ENCODE data around the gene TBXAS1.

TBXAS1 gene

DNA sequence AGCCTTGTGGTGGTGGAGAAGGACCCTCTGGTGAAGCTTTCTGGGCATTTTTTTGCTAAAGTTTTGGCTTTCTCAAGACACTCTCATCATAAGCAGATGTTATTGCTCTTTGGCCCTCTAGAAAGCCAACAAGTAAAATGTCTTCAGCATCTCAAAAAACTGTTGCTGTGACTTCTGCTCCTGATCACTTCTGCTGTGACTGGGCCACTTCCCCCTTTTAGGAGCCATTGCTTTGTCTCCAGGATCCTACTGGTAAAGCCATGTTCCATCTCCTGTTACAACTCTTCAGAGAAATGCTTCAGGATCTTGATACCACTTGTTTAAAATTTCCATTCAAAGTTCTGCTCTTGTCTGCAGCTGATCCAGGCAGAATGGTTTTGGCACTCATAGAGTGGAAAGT is 222.8 kb downstream of the TBXAS1 start:
- Histone ChIP-seq H3K27ac (no peak overlapping the region), H3K4me3 (no peak overlapping the region)
- TF ChIP-seq, protein P1, sequence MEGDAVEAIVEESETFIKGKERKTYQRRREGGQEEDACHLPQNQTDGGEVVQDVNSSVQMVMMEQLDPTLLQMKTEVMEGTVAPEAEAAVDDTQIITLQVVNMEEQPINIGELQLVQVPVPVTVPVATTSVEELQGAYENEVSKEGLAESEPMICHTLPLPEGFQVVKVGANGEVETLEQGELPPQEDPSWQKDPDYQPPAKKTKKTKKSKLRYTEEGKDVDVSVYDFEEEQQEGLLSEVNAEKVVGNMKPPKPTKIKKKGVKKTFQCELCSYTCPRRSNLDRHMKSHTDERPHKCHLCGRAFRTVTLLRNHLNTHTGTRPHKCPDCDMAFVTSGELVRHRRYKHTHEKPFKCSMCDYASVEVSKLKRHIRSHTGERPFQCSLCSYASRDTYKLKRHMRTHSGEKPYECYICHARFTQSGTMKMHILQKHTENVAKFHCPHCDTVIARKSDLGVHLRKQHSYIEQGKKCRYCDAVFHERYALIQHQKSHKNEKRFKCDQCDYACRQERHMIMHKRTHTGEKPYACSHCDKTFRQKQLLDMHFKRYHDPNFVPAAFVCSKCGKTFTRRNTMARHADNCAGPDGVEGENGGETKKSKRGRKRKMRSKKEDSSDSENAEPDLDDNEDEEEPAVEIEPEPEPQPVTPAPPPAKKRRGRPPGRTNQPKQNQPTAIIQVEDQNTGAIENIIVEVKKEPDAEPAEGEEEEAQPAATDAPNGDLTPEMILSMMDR (IDR thresholded peaks at IDR 0.05): no peak
- no peak for DNase-seq (ENCODE audit: low spot score)

DNA sequence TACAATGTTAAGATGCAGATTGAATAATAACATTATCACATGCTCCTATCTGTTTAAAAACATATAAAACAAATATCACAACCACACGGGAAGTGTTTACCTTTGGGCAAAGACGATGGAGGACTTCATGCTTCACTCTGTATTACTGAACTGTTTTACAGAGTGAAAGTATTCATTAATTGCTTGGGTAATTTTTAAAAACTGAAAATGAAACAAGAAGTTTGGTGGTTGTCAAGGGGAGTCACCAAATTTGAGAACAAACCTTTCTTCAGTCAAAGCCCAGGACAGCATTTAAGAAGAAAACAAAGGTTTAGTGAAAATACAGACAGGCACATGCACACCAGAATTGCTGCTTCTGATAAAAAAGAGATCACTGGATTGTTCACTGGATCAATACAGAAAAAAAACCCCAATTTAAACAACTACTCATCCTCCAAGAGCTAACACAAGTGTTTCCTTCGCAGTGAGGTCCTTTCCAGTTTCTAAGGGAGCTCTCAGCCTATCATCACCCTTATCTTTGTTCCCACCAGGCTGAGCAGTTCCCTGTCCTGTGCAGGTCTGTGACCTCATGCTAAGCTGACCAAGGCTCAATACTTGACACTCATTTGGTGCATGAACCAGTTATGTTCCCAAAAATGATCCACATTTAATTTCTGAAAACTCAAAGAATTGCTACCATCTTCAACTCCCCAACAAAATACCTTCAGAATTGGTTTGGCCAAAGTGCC is 224.9 kb downstream of the TBXAS1 start:
- Histone ChIP-seq H3K4me3 (no peak overlapping the region), H3K27ac (no peak overlapping the region)
- TF ChIP-seq, protein P1 (IDR thresholded peaks at IDR 0.05): no peak
- DNase-seq (ENCODE audit: low spot score): no peak

DNA sequence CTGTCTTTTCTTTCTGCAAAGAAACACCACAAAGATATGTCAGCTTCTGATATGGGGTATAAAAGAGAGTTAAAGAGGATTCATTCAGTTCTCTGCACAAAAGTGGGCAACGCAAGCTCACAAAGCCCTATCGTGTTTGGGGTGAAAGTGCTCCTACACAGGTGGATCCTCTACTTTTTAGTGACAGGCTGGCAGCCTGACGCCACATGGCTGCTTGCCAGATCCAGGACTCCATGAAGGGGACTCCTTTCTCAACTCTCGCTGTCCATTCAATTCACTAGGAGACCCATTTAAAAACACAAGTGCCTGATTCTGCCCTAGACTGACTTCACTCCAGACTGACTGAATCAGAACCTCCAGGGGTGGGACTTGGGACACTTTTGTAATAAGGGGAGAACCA is 225.7 kb downstream of the TBXAS1 start:
- DNase-seq (ENCODE audit: low spot score): no peak

DNA sequence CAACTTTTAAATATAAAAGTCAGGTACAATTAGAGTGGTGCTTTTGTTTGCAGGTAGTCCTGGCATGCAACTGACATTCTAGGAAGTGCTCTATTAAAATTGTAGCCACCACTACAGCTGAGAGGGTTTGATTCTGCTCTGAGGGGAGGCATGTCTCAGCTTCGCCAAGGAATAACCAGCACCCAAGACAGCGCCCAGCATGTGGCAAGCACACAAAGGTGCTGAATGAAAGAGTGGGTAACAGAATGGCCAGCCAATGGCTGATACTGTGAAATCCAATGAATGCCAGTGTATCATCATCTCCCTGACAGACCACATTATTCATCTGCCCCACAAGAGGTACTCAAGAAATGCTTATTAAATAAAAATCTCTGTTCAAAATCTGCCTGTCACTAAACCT is 226.8 kb downstream of the TBXAS1 start:
- TF ChIP-seq, protein P1 (IDR thresholded peaks at IDR 0.05): no peak
- Histone ChIP-seq H3K4me3 (no peak overlapping the region), H3K27ac (no peak overlapping the region)
- no peak for DNase-seq (ENCODE audit: low spot score)

More for the DNA sequence above, 225.7 kb downstream of the TBXAS1 start:
- Histone ChIP-seq H3K27ac (no peak overlapping the region), H3K4me3 (no peak overlapping the region)
- TF ChIP-seq, protein P1 (IDR thresholded peaks at IDR 0.05): no peak

DNA sequence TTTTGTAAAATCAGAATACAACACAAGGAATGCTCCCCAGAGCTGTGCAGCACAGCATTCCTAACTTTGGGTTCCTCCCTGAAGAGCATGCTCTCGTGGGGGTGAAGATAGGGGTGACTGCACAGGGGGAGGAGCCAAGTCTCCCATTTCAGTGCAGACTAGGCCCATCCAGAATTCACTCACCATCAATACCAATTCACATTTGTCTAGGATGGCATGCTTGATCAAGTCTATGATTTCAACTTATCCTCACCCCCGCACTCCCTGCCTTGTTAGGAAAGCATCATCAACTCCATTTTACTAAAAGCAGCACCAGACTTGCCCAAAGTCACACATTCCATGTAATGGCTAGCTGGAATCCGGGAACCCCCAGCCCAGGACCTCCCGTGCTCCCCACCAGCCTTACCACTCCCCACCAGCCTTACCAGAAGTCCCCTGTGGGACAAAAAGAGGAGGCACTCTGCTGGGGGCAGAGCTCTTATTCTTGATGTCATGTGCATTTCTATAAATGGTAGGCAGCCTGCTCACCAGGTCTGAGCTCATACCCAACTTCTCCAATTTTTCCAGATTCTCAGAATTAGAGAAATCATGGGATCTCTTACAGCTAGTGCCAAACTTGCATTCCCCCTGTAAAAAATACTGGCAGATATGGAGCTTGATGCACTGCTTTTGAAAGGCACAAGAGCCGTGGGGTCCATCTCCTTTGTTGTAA is 227.5 kb downstream of the TBXAS1 start:
- Histone ChIP-seq H3K27ac (peak overlapping the region in 1 of 2 donors; percentile 24), H3K4me3 (no peak overlapping the region)
- DNase-seq (ENCODE audit: low spot score): no peak
- TF ChIP-seq, protein P1 (IDR thresholded peaks at IDR 0.05): no peak

DNA sequence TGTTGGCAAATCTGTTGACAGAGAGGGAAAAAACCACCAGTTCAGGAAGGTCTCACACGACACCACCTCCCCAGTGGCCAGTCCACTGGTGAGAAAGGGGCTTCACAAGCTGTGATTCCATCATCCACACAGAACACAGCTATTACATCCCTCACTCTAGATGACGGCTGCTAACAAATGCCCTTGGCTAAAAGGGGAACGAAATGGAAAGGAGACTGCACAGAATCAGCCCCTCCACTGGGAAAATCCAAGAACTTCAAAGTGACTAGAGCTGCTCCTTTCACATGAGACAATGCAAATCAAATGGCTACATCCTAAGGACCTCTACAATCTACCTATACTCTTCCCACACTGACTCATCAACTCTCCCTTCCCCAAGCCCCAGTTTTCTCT is 228.1 kb downstream of the TBXAS1 start:
- Histone ChIP-seq H3K27ac (no peak overlapping the region), H3K4me3 (no peak overlapping the region)
- TF ChIP-seq, protein P1 (IDR thresholded peaks at IDR 0.05): no peak
- no peak for DNase-seq (ENCODE audit: low spot score)

DNA sequence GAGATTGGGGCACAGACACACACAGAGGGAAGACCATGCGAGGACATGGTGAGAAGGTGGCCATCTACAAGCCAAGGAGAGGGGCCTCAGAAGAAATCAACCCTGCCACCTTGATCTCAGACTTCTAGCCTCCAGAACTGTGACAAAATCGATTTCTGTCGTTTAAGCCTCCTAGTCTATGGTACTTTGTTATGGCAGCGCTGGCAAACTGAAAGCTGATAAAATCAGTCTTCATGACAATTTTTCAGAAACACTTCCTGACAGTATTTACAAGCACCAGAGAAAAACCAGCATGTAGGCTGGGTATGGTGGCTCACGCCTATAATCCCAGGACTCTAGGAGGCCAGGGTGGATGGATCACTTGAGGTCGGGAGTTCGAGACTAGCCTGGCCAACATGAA is 229.5 kb downstream of the TBXAS1 start:
- Histone ChIP-seq H3K27ac (no peak overlapping the region), H3K4me3 (no peak overlapping the region)
- TF ChIP-seq, protein P1 (IDR thresholded peaks at IDR 0.05): no peak
- DNase-seq (ENCODE audit: low spot score): no peak

All from coronary artery (tissue), 2 donors.